ENCODE measurements around the gene PCNX2.

PCNX2 gene

GRCh38 chr1:232973652-232974611 is 321.6 kb downstream of the PCNX2 start:
- H3K4me3 ChIP-seq (ENCODE audit: low read length): no peak overlapping the region
- DNase-seq (ENCODE audit: low read depth): no peak
- TF ChIP-seq CTCF (conservative IDR thresholded peaks at IDR 0.05; ENCODE audit: low read length): no peak

- no peak for DNase-seq (ENCODE audit: low read depth)
- H3K4me3 ChIP-seq (ENCODE audit: low read length): no peak overlapping the region
- TF ChIP-seq CTCF (conservative IDR thresholded peaks at IDR 0.05; ENCODE audit: low read length): no peak
These were observed 325.0 kb downstream of the PCNX2 start for GRCh38 chr1:232970508-232970907.

GRCh38 chr1:232969799-232970198 is 325.7 kb downstream of the PCNX2 start:
- no peak overlapping the region for H3K4me3 ChIP-seq (ENCODE audit: low read length)
- TF ChIP-seq CTCF (conservative IDR thresholded peaks at IDR 0.05; ENCODE audit: low read length): no peak
- no peak for DNase-seq (ENCODE audit: low read depth)

GRCh38 chr1:232968965-232969364 is 326.6 kb downstream of the PCNX2 start:
- no peak overlapping the region for H3K4me3 ChIP-seq (ENCODE audit: low read length)
- peak; percentile 51 for DNase-seq (ENCODE audit: low read depth)
- TF ChIP-seq CTCF (conservative IDR thresholded peaks at IDR 0.05; ENCODE audit: low read length): no peak

GRCh38 chr1:232968391-232968790 is 327.1 kb downstream of the PCNX2 start:
- no peak for TF ChIP-seq CTCF (conservative IDR thresholded peaks at IDR 0.05; ENCODE audit: low read length)
- DNase-seq (ENCODE audit: low read depth): no peak
- H3K4me3 ChIP-seq (ENCODE audit: low read length): no peak overlapping the region

GRCh38 chr1:232966663-232967062 is 328.9 kb downstream of the PCNX2 start:
- no peak for TF ChIP-seq CTCF (conservative IDR thresholded peaks at IDR 0.05; ENCODE audit: low read length)
- H3K4me3 ChIP-seq (ENCODE audit: low read length): no peak overlapping the region
- no peak for DNase-seq (ENCODE audit: low read depth)

GRCh38 chr1:232965912-232966217 is 329.7 kb downstream of the PCNX2 start:
- H3K4me3 ChIP-seq (ENCODE audit: low read length): no peak overlapping the region
- no peak for TF ChIP-seq CTCF (conservative IDR thresholded peaks at IDR 0.05; ENCODE audit: low read length)
- DNase-seq (ENCODE audit: low read depth): no peak

All from AG10803 (cell line).